OCI-LY7 (cell line): ENCODE data around the gene ASCL5. TPM values are rescaled to one million over a fixed set of nuclear protein-coding genes. Genes with fewer than 3 reads are reported as not detected.
A peak's percentile ranks its signal among the peaks of the same experiment; 100 is the strongest.

Experiments used
- BruUV-seq: library from RNA; stranded (reverse); fragments of 400-500 nt; replicated peaks from 2 replicates; lab custom pipeline; 2021; lab: Mats Ljungman, UMichigan
- CTCF ChIA-PET: fragments of 300-600 bp; sonication (Branson Sonifier 250); formaldehyde crosslinking; loops from one replicate; lab custom pipeline; 2022; ENCODE audit warnings: antibody characterized with exemption; ENCODE audit not compliant: unreplicated experiment; lab: Charles Lee
- POLR2A ChIA-PET: fragments of 300-600 bp; sonication (Branson Sonifier 250); formaldehyde crosslinking; loops from one replicate; lab custom pipeline; 2022; ENCODE audit warnings: antibody characterized with exemption; lab: Charles Lee
- DNase-seq: peaks from one replicate; pipeline ENCODE4 v3.0.0-alpha.2; 2015; ENCODE audit warnings: low spot score
- H2AFZ ChIP-seq: fragments of 200-600 bp; sonication (generic), shearing (Covaris generic); 2 replicates; pipeline ENCODE4 v1.6.1; 2014; ENCODE audit warnings: mild to moderate bottlenecking, antibody characterized with exemption, low read length, moderate library complexity
- H3K27ac ChIP-seq: fragments of 200-600 bp; sonication (generic); 2 replicates; pipeline ENCODE4 v1.5.1; 2014; ENCODE audit warnings: mixed run types, low read depth, mild to moderate bottlenecking, moderate library complexity, low read length, inconsistent platforms; ENCODE audit not compliant: poor library complexity, severe bottlenecking
- H3K36me3 ChIP-seq: fragments of 200-600 bp; sonication (generic); 2 replicates; pipeline ENCODE4 v1.6.1; 2014; ENCODE audit warnings: mild to moderate bottlenecking, antibody characterized with exemption, low read length, moderate library complexity, mixed read lengths; ENCODE audit not compliant: insufficient read depth
- H3K4me1 ChIP-seq: fragments of 200-600 bp; sonication (generic); 2 replicates; pipeline ENCODE4 v1.5.1; 2014; ENCODE audit warnings: mild to moderate bottlenecking, low read length; ENCODE audit not compliant: insufficient read depth, poor library complexity, severe bottlenecking
- H3K4me2 ChIP-seq: fragments of 200-600 bp; sonication (generic); 2 replicates; pipeline ENCODE4 v1.6.1; 2014; ENCODE audit warnings: mild to moderate bottlenecking, low read length
- H3K4me3 ChIP-seq: fragments of 200-600 bp; sonication (generic); 2 replicates; pipeline ENCODE4 v1.5.1; 2014; ENCODE audit warnings: mild to moderate bottlenecking, low read depth, low read length; ENCODE audit not compliant: poor library complexity, severe bottlenecking
- H3K79me2 ChIP-seq: fragments of 200-600 bp; sonication (generic); 2 replicates; pipeline ENCODE4 v1.6.1; 2016; ENCODE audit warnings: low read depth, mild to moderate bottlenecking, low read length, moderate library complexity, mixed read lengths; ENCODE audit not compliant: insufficient read depth
- H3K9me2 ChIP-seq: fragments of 200-600 bp; sonication (generic); 2 replicates; pipeline ENCODE4 v1.6.1; 2016; ENCODE audit warnings: mild to moderate bottlenecking, low read length, mixed read lengths; ENCODE audit not compliant: insufficient read depth
- H3K9me3 ChIP-seq: fragments of 200-600 bp; sonication (generic); 2 replicates; pipeline ENCODE4 v1.6.1; 2014; ENCODE audit warnings: mild to moderate bottlenecking, mixed run types, low read length, mixed read lengths
- H4K20me1 ChIP-seq: fragments of 200-600 bp; sonication (generic); 2 replicates; pipeline ENCODE4 v1.6.1; 2014; ENCODE audit warnings: mild to moderate bottlenecking, antibody characterized with exemption, low read length, moderate library complexity, mixed read lengths; ENCODE audit not compliant: insufficient read depth
- CTCF ChIP-seq: fragments of 200-600 bp; sonication (generic); conservative IDR thresholded peaks from 2 replicates; pipeline ENCODE4 v1.5.1; 2014; ENCODE audit warnings: mild to moderate bottlenecking, antibody characterized with exemption, low read length, moderate library complexity, mixed read lengths
- EZH2phosphoT487 ChIP-seq: fragments of 200-600 bp; sonication (generic); IDR thresholded peaks from 2 replicates; pipeline ENCODE4 v1.6.1; 2018; ENCODE audit warnings: low read depth, borderline replicate concordance, mild to moderate bottlenecking, mixed run types, antibody characterized with exemption, low read length, moderate library complexity, mixed read lengths
- intact Hi-C: fragments of 100-400 bp; cut with micrococcal nuclease; formaldehyde crosslinking; loops from one replicate; pipeline ENCODE4 v1.10.0; 2022; ENCODE audit not compliant: unreplicated experiment
- total RNA-seq, 2 experiments: library from RNA; depleted of rRNA in 1 of 2; stranded (reverse); fragments of >200 nt in 1 of 2; shearing (Covaris generic) in 1 of 2; gene quantifications; 2 replicates each; pipeline ENCODE4 v1.2.3, GENCODE V29; 2014 to 2022

The ASCL5 gene
- total RNA-seq, 2 experiments from 2014 or later: not detected

GRCh38 chr1:201123866-201124265 lies 3.1 kb downstream of the ASCL5 start:
- TF ChIP-seq EZH2phosphoT487 (no peak), CTCF (no peak)
- Histone ChIP-seq H2AFZ (no peak overlapping the region), H3K4me3 (no peak overlapping the region), H3K27ac (no peak overlapping the region), H4K20me1 (no peaks in the 10 kb centered on the region), H3K79me2 (no peaks in the 10 kb centered on the region), H3K36me3 (no peaks in the 10 kb centered on the region), H3K9me2 (no peaks in the 10 kb centered on the region), H3K4me2 (no peak overlapping the region), H3K9me3 (no peaks in the 10 kb centered on the region), H3K4me1 (peaks cover 11% of the 10 kb centered on the region)
- ChIA-PET CTCF (no interaction called here), POLR2A (no interaction called here)
- intact Hi-C loops: no loop called here
- DNase-seq: no peak
- BruUV-seq: no TSS peak

- TF ChIP-seq EZH2phosphoT487: no peak
- intact Hi-C loops: no loop called here
- Histone ChIP-seq H3K27ac (no peak overlapping the region), H3K9me2 (no peaks in the 10 kb centered on the region), H3K4me2 (no peak overlapping the region), H2AFZ (no peak overlapping the region), H4K20me1 (no peaks in the 10 kb centered on the region), H3K9me3 (no peaks in the 10 kb centered on the region), H3K4me3 (no peak overlapping the region), H3K36me3 (no peaks in the 10 kb centered on the region), H3K79me2 (no peaks in the 10 kb centered on the region), H3K4me1 (peaks cover 11% of the 10 kb centered on the region)
- POLR2A ChIA-PET: no interaction called here
- no peak for DNase-seq
- CTCF ChIA-PET: no interaction called here
- BruUV-seq: no TSS peak
Measured at GRCh38 chr1:201122321-201122957, 4.5 kb downstream of the ASCL5 start.

- H3K9me2 ChIP-seq: no peaks in the 10 kb centered on the region
- H3K79me2 ChIP-seq: no peaks in the 10 kb centered on the region
- no peak overlapping the region for H3K27ac ChIP-seq
- BruUV-seq: no TSS peak
- H2AFZ ChIP-seq: peak overlapping the region; percentile 65; the same call in 1 of the 2 replicates
- intact Hi-C loops: loop anchor here (2.0 to 10.0 kb wide), 3 partner anchors 72 to 495 kb away; partner anchors contain the start of gene KIF14
- H3K4me3 ChIP-seq: no peak overlapping the region
- H3K4me2 ChIP-seq: peak overlapping the region; percentile 6; the same call in 1 of the 2 replicates
- ChIA-PET CTCF (interaction anchor here (0.5 to 1.3 kb wide), 9 partner anchors 8 to 228 kb away, joined by 3 to 11 read pairs (median 3); no protein-coding TSS in a partner anchor), POLR2A (interaction anchor here (0.5 to 0.9 kb wide), 4 partner anchors 19 to 148 kb away, joined by 3 to 4 read pairs (median 3); no protein-coding TSS in a partner anchor)
- no peaks in the 10 kb centered on the region for H3K9me3 ChIP-seq
- no peaks in the 10 kb centered on the region for H3K36me3 ChIP-seq
- peaks cover 11% of the 10 kb centered on the region for H3K4me1 ChIP-seq
- TF ChIP-seq CTCF: peak; percentile 92
- TF ChIP-seq EZH2phosphoT487: no peak
- DNase-seq: peak; percentile 67
- H4K20me1 ChIP-seq: no peaks in the 10 kb centered on the region
Measured at GRCh38 chr1:201119206-201120197, 7.5 kb downstream of the ASCL5 start.
